Prostate gland (tissue), 2 donors: ENCODE results near the gene CALML3.

Experiments
- CTCF ChIP-seq, 4 experiments: fragments of 200-600 bp in 2 of 4; fragments of 450-650 bp in 2 of 4; sonication (generic) in 2 of 4; IDR thresholded peaks; 1 replicate in 3 of 4; 2 replicates in 1 of 4; pipeline ENCODE4 v1.5.1; 2016 to 2019; ENCODE audit warnings: antibody characterized with exemption in 4 of 4, mild to moderate bottlenecking in 2 of 4, moderate library complexity in 2 of 4
- POLR2A ChIP-seq: fragments of 450-650 bp; IDR thresholded peaks from one replicate; pipeline ENCODE4 v1.6.1; 2016; ENCODE audit warnings: antibody characterized with exemption, mild to moderate bottlenecking
- POLR2AphosphoS5 ChIP-seq: sonication (generic); formaldehyde crosslinking; IDR thresholded peaks from one replicate; pipeline ENCODE4 v1.6.1; 2017; ENCODE audit warnings: antibody characterized with exemption

GRCh38 chr10:5537684-5538083, 12.9 kb downstream of the CALML3 start:
- TF ChIP-seq CTCF (IDR thresholded peaks at IDR 0.05) (no peak), POLR2AphosphoS5 (no peak), POLR2A (no peak)
